NCI-H2029 treated with DMSO at 0.1 percent for 48 hours (cell line): ENCODE results near the gene MAST2.
"Not testable (repeated sequence)": the region's sequence is repeated elsewhere in the genome, so short reads cannot be mapped to it uniquely, and the experiment has no call there.

Experiments
- DNase-seq: peaks from one replicate; lab custom pipeline; 2025; lab: John Stamatoyannopoulos, UW

The MAST2 gene

DNA sequence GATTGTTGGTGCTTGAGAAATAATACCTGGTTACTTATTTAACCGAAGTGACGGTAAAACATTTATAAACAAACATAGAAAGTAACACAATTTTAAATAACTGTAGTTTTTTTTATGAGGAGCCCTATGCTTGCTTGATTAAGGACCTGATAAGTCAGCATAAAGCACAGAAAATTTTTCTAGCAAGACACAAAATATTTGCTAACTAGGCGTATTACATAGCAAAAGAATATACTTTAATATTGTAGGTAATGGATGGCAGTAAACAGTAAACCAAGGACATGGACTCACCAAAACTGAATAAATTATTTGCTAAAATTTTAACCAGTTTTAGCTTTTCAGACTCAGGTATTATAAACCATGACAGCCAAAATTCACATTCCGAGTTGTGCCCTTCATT lies 90.9 kb downstream of the MAST2 start:
- DNase-seq = no peak

DNA sequence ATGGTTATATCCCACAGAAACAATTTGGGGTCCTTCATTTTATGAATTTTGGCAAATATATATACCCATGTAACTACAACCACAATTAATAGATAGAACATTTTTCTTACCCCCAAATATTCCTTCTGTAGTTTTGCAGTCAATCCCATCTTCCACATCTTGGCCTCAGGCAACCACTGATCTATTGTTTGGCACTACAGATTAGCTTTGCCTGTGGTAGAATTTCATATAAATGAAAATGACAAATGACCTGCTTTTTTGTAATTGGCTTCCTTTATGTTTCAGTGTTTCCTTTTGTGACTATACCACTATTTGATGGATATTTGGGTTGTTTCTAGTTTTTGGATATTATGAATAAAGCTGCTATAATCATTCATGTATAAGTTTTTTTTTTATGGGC lies 91.5 kb downstream of the MAST2 start:
- DNase-seq = no peak

DNA sequence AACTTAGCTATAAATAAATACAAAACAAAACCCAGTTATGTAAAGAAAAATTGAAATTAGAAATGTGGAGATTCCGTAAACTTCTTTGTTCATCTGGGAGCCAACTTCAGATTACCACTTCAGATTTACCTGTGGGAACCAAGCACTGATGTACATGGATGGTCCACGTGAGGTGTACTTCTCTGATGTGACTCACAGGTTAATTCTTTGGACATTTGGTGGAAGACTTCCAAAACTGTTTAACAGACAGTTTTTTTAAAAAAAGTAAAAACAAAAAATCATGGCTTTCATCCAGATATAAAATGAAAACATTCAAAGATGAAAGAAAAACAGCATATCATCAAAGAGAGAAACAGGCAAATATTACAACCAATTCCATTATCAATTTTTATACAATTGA lies 92.0 kb downstream of the MAST2 start:
- no peak for DNase-seq

DNA sequence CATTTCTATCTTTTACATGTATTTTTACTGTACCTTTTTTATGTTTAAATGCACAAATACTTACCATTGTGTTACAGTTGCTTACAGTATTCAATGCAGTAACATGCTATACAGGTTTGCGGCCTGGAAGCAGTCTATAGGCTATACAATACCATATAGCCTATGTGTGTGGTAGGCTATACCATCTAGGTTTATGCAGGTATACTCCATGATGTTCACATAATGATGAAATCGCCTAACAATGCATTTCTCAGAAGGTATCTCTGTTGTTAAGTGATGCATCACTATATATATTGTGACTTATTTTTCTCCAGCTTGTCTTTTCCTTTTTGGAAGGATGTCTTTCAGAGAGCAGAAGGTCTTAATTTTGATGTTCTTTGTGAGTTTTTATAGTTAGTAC lies 103.5 kb downstream of the MAST2 start:
- no peak for DNase-seq

DNA sequence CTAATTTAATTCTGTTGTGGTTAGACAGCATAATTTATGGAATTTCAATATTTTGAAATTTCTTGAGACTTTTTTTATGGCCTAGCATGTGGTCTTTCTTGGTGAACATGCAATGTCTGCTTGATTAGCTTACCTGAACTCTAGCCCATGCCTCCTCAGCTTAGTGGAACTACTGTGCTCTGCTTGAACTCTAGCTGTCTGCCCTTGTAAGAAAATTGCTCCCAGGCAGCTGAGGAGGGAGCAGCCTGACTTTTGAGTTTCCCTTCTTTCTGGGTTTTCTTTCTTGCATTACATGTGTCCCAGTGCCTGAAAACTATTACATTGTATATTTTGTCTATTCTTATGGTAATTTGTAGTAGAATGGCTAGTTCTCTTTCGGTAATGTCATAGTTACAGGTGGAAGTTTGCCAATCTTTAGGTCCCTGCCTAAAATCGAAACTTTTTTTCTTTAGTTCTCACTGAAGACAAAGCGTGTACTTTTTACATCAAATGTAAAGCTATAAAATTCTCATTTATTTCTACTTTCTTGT lies 105.3 kb downstream of the MAST2 start:
- no peak for DNase-seq

DNA sequence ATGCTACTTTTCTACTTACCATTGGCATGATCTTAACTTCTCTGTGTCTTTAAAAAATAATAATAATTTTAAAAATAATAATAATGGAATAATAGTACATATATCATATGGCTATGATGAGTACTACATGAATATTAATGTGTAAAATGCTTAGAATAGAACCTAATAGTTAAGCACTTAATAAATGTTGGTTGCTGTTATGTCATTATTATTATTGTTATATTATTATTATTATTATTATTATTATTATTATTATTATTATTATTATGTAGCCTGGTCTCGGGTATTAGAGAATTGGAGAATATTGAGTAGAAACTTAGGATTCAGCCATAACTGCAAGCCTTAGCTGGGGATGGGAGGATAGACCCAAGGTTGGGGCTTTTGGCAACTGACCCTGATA lies 108.2 kb downstream of the MAST2 start:
- no peak for DNase-seq

DNA sequence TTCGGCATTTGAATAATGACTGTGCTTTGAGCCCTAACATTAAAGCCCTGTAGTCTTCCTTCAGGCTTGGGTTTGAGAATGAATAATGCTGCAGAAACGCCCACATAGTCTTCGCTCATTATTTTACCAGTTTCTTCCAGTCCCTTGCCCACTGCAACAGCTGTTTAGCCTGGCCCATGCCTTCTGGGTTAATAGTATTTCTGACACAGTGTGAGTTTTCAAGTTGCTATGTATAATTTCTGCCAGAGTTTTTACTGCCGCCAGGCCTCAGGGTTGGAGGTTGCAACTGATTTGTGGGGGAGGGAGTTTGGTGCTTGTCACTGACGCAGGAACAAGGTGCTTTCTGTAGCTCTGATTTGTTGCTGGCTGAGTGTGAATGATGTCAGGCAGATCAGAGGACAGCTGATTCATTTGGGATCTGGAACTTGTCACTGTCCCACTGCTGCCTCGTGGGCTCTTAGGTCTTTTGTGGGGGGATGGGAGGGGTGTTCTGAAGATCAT lies 109.8 kb downstream of the MAST2 start:
- DNase-seq = no peak

DNA sequence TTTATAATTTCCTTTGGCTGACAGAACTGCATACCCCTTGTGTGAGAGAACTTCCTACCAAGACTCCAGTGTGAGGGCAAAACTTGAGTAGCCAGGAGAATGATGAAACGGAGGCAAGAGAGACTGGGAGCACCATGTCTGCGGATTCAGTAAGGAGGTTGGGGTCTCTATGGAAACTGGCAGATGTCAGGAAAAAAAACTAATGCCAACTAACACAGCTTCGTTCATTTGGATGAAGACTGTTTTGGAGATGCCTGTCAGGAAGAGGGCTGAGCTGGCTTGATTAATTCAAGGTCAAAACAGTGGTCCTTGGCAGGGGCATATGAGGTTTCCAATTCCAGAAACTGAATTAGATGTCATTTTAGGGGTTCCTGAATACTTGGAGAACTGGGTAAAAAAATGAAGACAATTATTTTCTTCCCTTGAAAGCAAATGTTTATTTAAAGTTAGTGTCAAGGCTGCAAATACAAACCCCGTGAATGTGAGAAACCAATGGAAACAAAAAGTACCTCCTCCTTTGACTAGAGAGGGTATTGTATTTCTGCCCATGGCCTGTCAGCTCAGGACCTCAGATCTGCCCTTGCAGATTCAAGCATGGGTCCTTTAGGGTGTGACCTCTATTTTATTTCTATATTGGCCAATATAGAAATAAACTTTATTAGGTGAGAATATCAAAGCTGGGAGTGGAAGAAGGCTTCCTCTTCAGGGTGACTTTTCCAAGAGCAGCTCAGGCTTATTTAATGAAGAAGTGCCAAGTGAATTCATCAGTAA lies 110.5 kb downstream of the MAST2 start:
- DNase-seq = no peak

DNA sequence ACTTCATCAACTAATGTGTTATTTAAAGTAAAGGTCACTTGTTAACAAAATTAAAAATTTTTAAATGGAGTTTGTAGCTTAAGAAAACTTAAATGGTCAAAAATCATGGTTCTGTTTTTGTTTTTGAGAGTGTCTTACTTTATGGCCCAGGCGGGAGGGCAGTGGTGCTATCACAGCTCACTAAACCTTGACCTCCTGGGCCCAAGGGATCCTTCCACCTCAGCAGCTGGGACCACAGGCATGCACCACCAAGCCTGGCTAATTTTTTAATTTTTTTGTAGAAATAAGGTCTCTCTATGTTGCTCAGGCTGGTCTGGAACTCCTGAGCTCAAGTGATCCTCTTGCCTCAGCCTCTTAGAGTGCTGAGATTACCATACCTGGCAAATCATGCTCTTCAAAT lies 111.4 kb downstream of the MAST2 start:
- no peak for DNase-seq

DNA sequence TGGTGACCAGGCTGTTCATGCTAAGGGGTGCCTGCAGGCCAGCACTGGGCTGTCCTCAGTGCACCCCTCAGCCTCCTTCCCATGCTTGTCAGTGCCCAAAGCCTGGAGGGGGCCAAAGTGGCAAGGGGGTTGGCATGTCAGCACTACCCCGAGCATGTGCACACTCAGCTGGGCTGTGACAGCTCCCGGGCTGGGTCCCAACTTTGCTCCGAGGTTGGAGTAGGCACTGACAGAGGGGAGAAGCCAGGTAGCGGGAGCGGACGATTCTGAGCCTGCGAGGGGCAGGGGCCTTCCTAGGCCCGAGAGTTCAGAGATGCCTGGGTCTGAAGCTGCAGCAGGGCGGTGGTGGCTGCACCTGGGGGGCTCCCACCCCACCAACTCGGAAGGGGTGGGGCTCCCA lies 119.0 kb downstream of the MAST2 start:
- no peak for DNase-seq

DNA sequence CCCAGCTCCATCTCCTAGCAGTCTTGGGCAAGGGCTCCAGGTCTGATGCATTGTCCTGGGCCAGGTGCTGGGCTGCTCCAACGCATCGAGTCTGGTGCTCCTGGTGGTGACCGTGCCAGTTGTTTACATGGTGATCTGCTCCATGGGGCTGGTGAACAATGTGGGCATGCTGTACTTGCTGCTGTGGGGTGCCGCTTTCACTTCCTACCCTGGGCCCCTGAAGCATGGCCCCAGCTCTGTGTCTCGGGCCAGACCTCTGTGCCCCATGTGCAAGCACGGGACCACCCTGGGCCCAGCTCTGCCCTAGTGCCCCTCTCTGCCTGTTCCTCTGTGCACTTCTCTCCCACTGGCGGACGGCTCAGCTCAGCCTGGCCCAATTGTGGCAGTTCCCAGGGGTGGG lies 119.4 kb downstream of the MAST2 start:
- DNase-seq = no peak

DNA sequence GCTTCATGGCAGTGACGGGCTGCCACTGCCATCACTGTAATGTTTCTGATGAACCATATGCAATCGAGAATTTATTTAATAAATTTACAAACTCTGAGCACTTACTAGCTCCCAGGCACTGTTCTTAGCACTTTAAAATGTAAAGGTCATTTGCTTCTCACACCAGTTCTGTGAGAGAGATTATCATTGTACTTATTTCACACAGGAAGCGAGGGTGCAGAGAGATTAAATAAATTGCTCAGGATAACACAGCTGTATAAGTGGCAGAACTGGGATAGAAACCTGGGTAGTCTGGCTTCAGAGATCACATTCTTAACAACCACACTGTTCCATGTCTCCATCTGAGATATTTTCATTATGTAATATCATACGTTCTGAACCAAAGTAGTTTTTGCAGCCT lies 119.9 kb downstream of the MAST2 start:
- DNase-seq = no peak

DNA sequence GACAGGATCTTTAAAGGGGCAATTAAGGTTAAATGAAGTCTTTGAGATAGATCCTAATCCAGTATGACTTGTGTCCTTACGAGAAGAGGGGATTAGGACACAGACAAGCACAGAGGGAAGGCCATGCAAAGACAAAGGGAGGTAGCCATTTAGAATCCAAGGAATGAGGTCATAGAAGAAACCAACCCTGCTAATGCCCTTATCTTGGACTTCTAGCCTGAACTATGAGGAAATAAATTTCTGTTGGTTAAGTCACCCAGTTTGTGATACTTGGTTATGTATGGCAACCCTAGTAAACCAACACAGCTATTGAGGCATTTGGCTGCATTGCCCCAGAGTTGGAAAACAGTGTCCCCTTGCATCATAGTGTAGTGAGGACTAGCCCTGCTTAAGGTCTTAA lies 121.3 kb downstream of the MAST2 start:
- DNase-seq = no peak

DNA sequence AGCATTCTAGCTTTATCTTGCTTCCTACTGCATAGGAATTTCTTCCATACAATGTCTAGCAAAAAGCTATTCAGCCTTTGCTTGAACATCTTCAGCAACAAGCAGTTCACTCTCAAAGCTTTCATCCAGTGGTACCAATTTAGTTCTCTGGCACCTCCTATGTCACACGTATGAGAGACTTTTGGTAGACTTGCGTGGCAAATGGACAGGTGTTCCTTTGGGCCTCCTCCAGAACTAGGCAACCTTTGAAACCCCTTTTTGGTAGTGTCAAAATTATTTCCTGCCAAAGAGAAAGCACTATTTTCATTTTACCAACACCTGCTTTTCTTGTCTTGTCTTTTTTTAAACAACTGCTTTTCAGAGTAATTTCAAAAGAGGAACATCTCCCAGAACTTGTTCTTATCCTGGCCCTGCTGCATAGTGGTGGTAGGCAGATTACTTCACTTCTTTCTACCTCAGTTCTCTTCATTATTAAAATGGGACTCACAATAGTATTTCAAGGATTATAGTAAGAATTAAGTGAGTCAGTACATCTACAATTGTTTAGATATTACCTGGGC lies 122.4 kb downstream of the MAST2 start:
- DNase-seq = no peak

DNA sequence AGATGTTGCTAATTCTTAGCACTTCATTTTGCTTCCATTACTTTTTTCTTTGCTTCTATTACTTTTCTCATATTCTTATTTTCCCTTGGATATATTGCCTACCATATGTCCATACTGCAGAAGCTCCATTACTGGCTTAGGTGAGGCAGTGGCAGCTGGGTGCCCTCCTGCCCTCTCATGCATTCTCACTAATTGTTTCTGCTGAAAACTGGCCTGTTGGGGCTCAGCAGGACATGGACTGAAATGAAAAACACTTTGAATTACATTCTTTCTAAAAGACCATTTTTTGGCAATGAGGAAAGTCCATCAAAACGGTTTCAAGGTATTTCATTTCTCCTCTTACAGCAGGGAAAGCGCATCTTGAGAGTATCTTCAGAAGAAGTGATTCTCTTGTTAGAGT lies 122.9 kb downstream of the MAST2 start:
- DNase-seq = no peak

DNA sequence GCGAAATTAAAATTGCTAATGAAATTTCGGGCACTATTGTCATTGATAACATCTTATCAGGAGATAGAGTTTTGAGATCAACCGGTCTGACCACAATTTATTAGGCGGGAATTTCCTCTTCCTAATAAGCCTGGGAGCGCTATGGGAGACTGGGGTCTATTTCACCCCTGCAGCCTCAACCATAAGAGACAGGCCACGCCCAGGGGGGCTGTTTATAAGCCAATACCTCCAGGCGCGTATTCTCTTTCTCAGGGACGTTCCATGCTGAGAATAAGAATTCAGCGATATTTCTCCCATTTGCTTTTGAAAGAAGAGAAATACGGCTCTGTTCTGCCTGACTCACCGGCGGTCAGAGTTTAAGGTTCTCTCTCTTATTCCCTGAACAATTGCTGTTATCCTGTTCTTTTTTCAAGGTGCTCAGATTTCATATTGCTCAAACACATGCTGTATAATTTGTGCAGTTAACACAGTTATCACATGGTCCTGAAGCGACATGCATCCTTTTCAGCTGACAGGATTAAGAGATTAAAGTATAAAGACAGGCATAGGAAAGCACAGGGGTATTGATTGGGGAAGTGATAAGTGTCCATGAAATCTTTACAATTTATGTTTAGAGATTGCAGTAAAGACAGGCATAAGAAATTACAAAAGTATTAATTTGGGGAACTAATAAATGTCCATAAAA lies 124.0 kb downstream of the MAST2 start:
- DNase-seq = not testable (repeated sequence)

DNA sequence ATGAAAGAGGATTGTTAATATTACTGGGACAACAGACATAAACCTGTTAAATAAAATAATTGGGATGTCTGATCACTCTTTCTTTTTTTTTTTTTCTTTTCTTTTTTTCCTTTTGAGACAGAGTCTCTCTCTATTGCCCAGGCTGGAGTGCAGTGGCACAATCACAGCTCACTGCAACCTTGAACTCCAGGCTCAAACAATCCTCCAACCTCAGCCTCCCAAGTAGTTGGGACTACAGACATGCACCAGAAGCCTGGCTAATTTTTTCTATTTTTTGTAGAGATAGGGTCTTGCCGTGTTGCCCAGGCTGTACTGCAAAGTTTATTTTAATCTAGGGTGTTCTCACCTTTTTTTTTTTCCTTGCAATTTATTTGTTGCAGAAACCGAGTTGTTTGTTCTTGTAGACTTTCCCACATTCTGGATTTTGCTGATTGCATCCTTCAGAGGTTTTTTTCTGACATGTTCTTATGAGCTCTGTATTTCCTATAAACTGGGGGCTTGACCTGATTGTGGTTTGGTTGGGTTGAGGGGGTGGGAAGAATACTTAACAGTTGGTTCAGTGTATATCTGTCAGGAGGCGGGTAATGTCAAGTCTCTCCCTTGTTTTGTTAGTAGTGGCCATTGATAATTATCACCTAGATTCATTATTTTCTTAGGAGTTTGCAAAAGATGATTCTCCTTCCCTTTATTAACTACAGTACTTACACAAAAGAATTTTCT lies 125.2 kb downstream of the MAST2 start:
- no peak for DNase-seq

DNA sequence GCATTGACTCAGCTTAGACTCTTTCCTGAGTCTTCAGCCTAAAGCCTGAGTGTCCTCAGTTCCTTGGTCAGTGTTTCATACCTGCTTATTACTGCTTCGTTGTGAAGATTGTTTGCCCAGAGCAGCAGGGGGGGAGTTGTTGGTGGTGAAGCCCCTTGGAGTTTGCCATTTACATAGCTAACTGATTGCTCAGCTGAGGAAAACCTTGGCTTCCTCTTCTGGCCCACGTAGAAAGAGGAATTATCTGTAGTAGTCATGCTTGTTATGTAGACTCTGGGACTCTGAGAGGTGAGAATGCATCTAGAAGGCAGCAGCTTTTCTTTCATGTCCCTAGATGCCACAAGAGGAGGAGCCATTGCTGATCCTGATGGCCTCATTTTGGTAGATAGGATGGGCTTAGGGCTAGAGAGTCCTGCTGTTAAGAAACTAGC lies 125.9 kb downstream of the MAST2 start:
- DNase-seq = no peak

DNA sequence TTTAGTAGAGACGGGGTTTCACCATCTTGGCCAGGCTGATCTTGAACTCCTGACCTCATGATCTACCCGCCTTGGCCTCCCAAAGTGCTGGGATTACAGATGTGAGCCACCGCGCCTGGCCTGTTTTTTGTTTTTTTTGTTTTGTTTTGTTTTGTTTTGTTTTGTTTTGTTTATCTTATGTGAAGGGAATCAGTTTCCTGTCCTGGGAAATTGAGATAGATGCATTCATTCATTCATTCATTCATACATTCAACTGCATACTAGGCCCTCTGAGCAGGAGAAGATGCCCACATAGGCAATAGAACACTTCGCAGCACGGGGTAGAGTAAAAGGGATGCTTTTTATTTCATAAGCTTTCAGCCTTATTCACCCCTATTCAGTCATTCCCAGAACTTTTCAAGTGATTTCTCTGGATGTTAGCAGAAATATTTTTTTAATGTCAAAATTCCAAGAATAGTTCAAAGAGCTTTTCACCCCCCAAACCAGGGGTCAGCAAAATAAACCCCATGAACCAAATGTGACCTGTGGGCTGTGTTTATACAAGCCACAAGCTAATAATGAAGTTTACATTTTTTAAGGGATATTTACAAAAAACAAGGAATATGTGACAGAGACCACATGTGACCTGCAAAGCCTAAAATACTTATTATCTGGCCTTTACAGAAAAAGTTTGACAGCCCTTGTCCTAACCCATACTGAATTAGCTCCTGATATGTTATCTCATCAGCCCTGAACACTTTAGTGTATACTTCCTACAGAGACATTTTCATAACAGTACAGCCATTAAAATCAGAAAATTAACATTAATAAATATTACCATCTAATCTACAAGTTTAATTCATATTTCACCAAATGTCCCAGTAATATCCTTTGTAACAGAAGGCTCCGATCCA lies 127.1 kb downstream of the MAST2 start:
- DNase-seq = no peak

DNA sequence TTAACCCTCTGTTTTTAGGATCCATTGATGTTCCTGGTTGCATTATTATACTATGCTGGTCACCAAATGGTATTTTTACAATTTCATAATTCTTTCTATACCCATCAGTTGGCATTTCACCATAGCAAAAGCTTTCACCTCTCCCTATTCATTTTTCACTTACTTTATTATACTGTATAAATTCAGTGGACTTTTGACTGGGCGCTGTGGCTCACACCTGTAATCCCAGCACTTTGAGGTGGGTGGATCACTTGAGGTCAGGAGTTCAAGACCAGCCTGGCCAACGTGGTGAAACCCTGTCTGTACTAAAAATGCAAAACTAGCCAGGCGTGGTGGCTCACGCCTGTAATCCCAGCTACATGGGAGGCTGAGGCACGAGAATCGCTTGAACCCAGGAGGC lies 128.8 kb downstream of the MAST2 start:
- DNase-seq = not testable (repeated sequence)

DNA sequence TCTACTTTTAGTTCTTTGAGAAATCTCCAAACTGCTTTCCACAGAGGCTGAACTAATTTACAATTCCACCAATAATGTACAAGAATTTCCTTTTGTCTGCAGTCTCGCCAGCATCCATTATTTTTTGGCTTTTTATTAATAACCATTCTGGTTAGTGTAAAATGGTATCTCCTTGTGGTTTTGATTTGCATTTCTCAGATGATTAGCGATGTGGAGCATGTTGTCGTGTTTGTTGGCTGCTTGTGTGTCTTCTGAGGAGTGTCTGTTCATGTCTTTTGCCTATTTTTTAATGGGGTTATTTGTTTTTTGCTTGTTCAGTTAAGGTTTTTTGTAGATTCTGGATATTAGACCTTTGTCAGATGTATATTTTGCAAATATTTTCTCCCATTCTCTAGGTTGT lies 131.5 kb downstream of the MAST2 start:
- no peak for DNase-seq
